GM12878 (cell line): ENCODE results near the gene KCNC1. TPM values are rescaled to one million over a fixed set of nuclear protein-coding genes. Genes with fewer than 3 reads are reported as not detected.

Experiments
- ATAC-seq: fragments of 200-7000 bp; cut with Tn5 transposase; 3 replicates; pipeline ENCODE4 v1.9.1; 2020; ENCODE audit warnings: mild to moderate bottlenecking, moderate library complexity
- BruUV-seq: library from RNA; stranded (reverse); fragments of 400-500 nt; replicated peaks from 2 replicates; lab custom pipeline; 2021; lab: Mats Ljungman, UMichigan
- CTCF ChIA-PET: fragments of 300-600 bp; sonication (Branson Sonifier 250); formaldehyde crosslinking; extraction: SDS; loops from one replicate; lab custom pipeline; 2021; ENCODE audit warnings: inconsistent platforms; lab: Yijun Ruan, JAX
- POLR2A ChIA-PET: fragments of 350-600 bp; formaldehyde crosslinking; extraction: SDS; loops from one replicate; lab custom pipeline; 2021; ENCODE audit warnings: inconsistent platforms; lab: Charles Lee
- RAD21 ChIA-PET: fragments of 300-600 bp; sonication (Branson Sonifier 250); formaldehyde crosslinking; loops from one replicate; lab custom pipeline; 2023; ENCODE audit warnings: antibody characterized with exemption; ENCODE audit not compliant: unreplicated experiment; lab: Charles Lee
- SMC1A ChIA-PET: fragments of 300-600 bp; sonication (Branson Sonifier 250); formaldehyde crosslinking; loops from one replicate; lab custom pipeline; 2023; ENCODE audit not compliant: unreplicated experiment, uncharacterized antibody; lab: Charles Lee
- DNase-seq: peaks from one replicate; pipeline ENCODE4 v3.0.0-alpha.2; 2011; ENCODE audit warnings: low read depth, low spot score
- FAIRE-seq: peaks from 3 replicates; lab custom pipeline; 2011; peaks lifted over from hg19 to GRCh38; lab: Jason Lieb, UNC
- H2AFZ ChIP-seq: 2 replicates; pipeline ENCODE4 v1.6.0; 2011; ENCODE audit warnings: low read depth, low read length, control low read depth; ENCODE audit not compliant: control insufficient read depth
- H3K27ac ChIP-seq: 2 replicates; pipeline ENCODE4 v1.5.1; 2011; ENCODE audit warnings: control low read depth; ENCODE audit not compliant: control insufficient read depth, insufficient read depth
- H3K27me3 ChIP-seq, 2 experiments: replicated peaks in 1 of 2; 2 replicates each; pipeline versions ENCODE4 v1.6.0 to v1.6.1; 2011; ENCODE audit warnings: low read length in 1 of 2; ENCODE audit not compliant: control insufficient read depth in 2 of 2, insufficient read depth in 2 of 2
- H3K36me3 ChIP-seq, 2 experiments: 2 replicates each; pipeline ENCODE4 v1.5.1; 2011; ENCODE audit warnings: low read length in 1 of 2; ENCODE audit not compliant: control insufficient read depth in 2 of 2, insufficient read depth in 2 of 2
- H3K4me1 ChIP-seq: 2 replicates; pipeline ENCODE4 v1.6.1; 2011; ENCODE audit warnings: mild to moderate bottlenecking, low read length, moderate library complexity, mixed read lengths; ENCODE audit not compliant: control insufficient read depth, insufficient read depth
- H3K4me2 ChIP-seq: 2 replicates; pipeline ENCODE4 v1.6.0; 2011; ENCODE audit warnings: control low read depth; ENCODE audit not compliant: control insufficient read depth, insufficient read depth
- H3K4me3 ChIP-seq: fragments of 200-600 bp; sonication (generic); 2 replicates; pipeline ENCODE4 v1.5.1; 2016
- H3K79me2 ChIP-seq: 2 replicates; pipeline ENCODE4 v1.6.0; 2011; ENCODE audit warnings: low read length; ENCODE audit not compliant: control insufficient read depth, insufficient read depth
- H3K9ac ChIP-seq: 2 replicates; pipeline ENCODE4 v1.8.0; 2011; ENCODE audit warnings: low read length, control low read depth, mixed read lengths; ENCODE audit not compliant: control insufficient read depth, insufficient read depth
- H3K9me3 ChIP-seq: replicated peaks from 3 replicates; pipeline ENCODE4 v1.5.1; 2011; ENCODE audit warnings: mild to moderate bottlenecking, low read length; ENCODE audit not compliant: control insufficient read depth, insufficient read depth
- H4K20me1 ChIP-seq: 2 replicates; pipeline ENCODE4 v1.6.0; 2011; ENCODE audit not compliant: control insufficient read depth, insufficient read depth
- ASH2L ChIP-seq: fragments of 300-600, 200-600 bp; sonication (generic); IDR thresholded peaks from 2 replicates; pipeline ENCODE4 v1.6.1; 2017; ENCODE audit warnings: low read depth, mild to moderate bottlenecking, borderline replicate concordance
- KDM1A ChIP-seq: fragments of 200-600 bp; sonication (generic); IDR thresholded peaks from 2 replicates; pipeline ENCODE4 v1.6.1; 2016; ENCODE audit warnings: borderline replicate concordance
- MYB ChIP-seq: fragments of 150-350 bp; IDR thresholded peaks from 2 replicates; pipeline ENCODE4 v1.6.1; 2014; ENCODE audit warnings: mild to moderate bottlenecking, low read depth, low read length, borderline replicate concordance
- NBN ChIP-seq: fragments of 450-650 bp; IDR thresholded peaks from 2 replicates; pipeline ENCODE4 v1.6.1; 2016
- NR2C1 ChIP-seq: fragments of 450-650 bp; IDR thresholded peaks from 2 replicates; pipeline ENCODE4 v1.6.1; 2017; ENCODE audit warnings: antibody characterized with exemption, mild to moderate bottlenecking, moderate library complexity
- STAT1 ChIP-seq: fragments of 450-650 bp; conservative IDR thresholded peaks from 2 replicates; pipeline ENCODE4 v1.6.1; 2014; ENCODE audit warnings: antibody characterized with exemption, mild to moderate bottlenecking
- STAT3 ChIP-seq: IDR thresholded peaks from 2 replicates; pipeline ENCODE4 v1.6.1; 2011; ENCODE audit warnings: low read depth, low read length, improper control_type of control experiment
- SUZ12 ChIP-seq: fragments of 200-600 bp; sonication (generic); IDR thresholded peaks from one replicate; pipeline ENCODE4 v1.6.1; 2018; ENCODE audit warnings: antibody characterized with exemption, mild to moderate bottlenecking; ENCODE audit not compliant: unreplicated experiment
- WGBS: methylation state at CpG from one replicate; pipeline ENCODE4 v1.1.6; 2016; ENCODE audit warnings: low lambda C conversion rate; ENCODE audit not compliant: insufficient replicate concordance, insufficient coverage; ENCODE audit errors: missing lambda C conversion rate; 5-methylcytosine and 5-hydroxymethylcytosine counted together
- in situ Hi-C: fragments of 300-500 bp; cut with MboI; formaldehyde crosslinking; loops from 9 replicates; pipeline ENCODE4 v1.14.3; 2018; ENCODE audit warnings: mixed read lengths
- intact Hi-C: fragments of 100-400 bp; cut with micrococcal nuclease; formaldehyde crosslinking; loops from one replicate; pipeline ENCODE4 v1.14.2; 2022; ENCODE audit not compliant: unreplicated experiment
- polyA plus RNA-seq, 11 experiments: library from polyadenylated mRNA; depleted of rRNA in 4 of 11; unstranded in 6 of 11; stranded (reverse) in 5 of 11; fragments of >200 nt; fragmentation: Nextera tagmentation in 4 of 11; fragmentation: Illumina TruSeq in 1 of 11; extraction: Ambion mirVana in 4 of 11; extraction: Trizol in 1 of 11; gene quantifications; 1 replicate in 1 of 11; 2 replicates in 10 of 11; pipeline versions ENCODE4 v1.2.1 to v1.2.3, GENCODE V29; 2011 to 2016; ENCODE audit warnings: inconsistent platforms in 2 of 11, missing spikeins in 2 of 11, low read depth in 1 of 11
- total RNA-seq, 4 experiments: library from RNA; depleted of rRNA in 3 of 4; stranded (reverse); fragments of >200 nt in 3 of 4; fragmentation: Illumina TruSeq in 1 of 4; extraction: Trizol in 1 of 4; gene quantifications; 2 replicates each; pipeline versions ENCODE4 v1.2.1 to v1.2.3, GENCODE V29; 2013 to 2021
- TF ChIP-seq, protein P1 (sequence below): fragments of 450-650 bp; IDR thresholded peaks from 2 replicates; pipeline ENCODE4 v1.6.1; 2017; ENCODE audit warnings: mild to moderate bottlenecking, moderate library complexity
- TF ChIP-seq, protein P2 (sequence below): fragments of 450-650 bp; IDR thresholded peaks from 2 replicates; pipeline ENCODE4 v1.6.1; 2017; ENCODE audit warnings: mild to moderate bottlenecking, moderate library complexity
- TF ChIP-seq, protein P3 (sequence below): fragments of 450-650 bp; formaldehyde crosslinking; IDR thresholded peaks from 2 replicates; pipeline ENCODE4 v1.5.0; 2022; ENCODE audit warnings: mild to moderate bottlenecking, missing genetic modification characterization

Gene KCNC1
- total and polyA plus RNA-seq, 10 of the 15 experiments (the other 5 are each of a cell fraction or from before 2014, with no cell fraction given) = 0.27 to 0.34 TPM; not detected in 8

DNA sequence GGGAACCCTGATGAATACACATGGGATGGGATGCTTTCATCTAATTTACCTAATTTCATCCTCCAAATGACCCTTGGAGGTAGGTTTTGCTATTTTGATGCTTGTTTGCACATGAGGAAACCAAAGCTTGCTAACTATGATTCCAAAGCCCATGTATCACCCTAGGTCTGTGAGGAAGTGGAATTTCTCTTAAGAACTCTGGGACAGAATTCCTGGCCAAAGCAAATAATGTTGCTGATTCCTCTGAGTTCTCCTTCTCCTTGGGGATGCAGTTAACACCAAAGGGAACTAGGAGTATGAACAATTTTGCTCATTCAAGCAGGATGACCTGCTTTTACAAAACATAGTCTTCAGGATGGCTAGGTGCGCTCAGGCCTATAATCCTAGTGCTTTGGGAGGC, 80.0 kb downstream of the KCNC1 start (continued):
- TF ChIP-seq, protein P1, sequence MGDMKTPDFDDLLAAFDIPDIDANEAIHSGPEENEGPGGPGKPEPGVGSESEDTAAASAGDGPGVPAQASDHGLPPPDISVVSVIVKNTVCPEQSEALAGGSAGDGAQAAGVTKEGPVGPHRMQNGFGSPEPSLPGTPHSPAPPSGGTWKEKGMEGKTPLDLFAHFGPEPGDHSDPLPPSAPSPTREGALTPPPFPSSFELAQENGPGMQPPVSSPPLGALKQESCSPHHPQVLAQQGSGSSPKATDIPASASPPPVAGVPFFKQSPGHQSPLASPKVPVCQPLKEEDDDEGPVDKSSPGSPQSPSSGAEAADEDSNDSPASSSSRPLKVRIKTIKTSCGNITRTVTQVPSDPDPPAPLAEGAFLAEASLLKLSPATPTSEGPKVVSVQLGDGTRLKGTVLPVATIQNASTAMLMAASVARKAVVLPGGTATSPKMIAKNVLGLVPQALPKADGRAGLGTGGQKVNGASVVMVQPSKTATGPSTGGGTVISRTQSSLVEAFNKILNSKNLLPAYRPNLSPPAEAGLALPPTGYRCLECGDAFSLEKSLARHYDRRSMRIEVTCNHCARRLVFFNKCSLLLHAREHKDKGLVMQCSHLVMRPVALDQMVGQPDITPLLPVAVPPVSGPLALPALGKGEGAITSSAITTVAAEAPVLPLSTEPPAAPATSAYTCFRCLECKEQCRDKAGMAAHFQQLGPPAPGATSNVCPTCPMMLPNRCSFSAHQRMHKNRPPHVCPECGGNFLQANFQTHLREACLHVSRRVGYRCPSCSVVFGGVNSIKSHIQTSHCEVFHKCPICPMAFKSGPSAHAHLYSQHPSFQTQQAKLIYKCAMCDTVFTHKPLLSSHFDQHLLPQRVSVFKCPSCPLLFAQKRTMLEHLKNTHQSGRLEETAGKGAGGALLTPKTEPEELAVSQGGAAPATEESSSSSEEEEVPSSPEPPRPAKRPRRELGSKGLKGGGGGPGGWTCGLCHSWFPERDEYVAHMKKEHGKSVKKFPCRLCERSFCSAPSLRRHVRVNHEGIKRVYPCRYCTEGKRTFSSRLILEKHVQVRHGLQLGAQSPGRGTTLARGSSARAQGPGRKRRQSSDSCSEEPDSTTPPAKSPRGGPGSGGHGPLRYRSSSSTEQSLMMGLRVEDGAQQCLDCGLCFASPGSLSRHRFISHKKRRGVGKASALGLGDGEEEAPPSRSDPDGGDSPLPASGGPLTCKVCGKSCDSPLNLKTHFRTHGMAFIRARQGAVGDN = no peak
- no peak for TF ChIP-seq STAT1
- TF ChIP-seq, all 136 proteins: peak for 0

DNA sequence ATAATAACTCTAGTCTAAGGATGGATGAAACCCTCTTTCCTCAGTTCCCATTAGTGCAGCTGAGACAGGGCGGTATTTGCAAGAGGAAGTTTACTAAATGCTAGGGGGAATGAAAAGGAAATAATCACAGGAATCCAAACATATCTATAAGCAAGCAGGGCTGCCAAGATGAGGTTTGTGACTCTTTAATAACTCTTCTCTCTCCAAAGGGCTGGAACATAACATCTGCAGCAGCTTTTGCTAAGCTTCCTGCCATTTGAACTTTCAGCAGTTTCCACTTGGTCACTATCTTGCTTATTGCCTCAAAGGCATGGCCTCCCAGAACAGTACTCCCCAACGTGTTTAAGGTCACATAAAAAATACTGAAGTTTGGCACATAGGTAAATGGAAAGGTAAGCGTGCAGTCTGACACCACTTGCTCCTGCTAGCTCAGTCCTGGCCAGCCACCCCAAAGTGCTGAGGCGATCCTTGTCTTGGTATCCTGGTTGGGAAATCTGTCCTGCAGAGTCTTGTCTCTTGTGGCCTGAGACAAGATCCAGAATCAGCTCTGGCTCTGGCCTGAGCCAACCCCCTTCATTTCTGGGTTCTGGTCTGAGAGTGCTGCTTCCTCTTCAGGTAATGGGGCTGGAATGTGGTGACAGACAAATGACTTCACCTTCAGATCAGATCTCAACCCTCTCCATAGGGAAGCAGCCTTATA, 81.8 kb downstream of the KCNC1 start:
- H3K27ac ChIP-seq = no peak overlapping the region
- H3K9ac ChIP-seq = no peak overlapping the region
- no peak overlapping the region for H3K4me2 ChIP-seq
- no TSS peak for BruUV-seq
- ChIA-PET RAD21 (no interaction called here), POLR2A (no interaction called here), SMC1A (no interaction called here), CTCF (no interaction called here)
- no peak overlapping the region for H2AFZ ChIP-seq
- H3K27me3 ChIP-seq = no peaks in the 10 kb centered on the region
- H3K36me3 ChIP-seq = no peaks in the 10 kb centered on the region
- no peaks in the 10 kb centered on the region for H4K20me1 ChIP-seq
- 68% methylated on average over 4 of the region's 4 CpGs for WGBS
- in situ Hi-C loops (no loop called here), intact Hi-C loops (no loop called here)
- ATAC-seq = no peak
- H3K4me1 ChIP-seq = no peaks in the 10 kb centered on the region
- no peaks in the 10 kb centered on the region for H3K79me2 ChIP-seq
- no peak overlapping the region for H3K4me3 ChIP-seq
- no peak for FAIRE-seq
- H3K9me3 ChIP-seq = no peaks in the 10 kb centered on the region
- no peak for DNase-seq
- no peak for TF ChIP-seq NBN
- TF ChIP-seq, protein P2, sequence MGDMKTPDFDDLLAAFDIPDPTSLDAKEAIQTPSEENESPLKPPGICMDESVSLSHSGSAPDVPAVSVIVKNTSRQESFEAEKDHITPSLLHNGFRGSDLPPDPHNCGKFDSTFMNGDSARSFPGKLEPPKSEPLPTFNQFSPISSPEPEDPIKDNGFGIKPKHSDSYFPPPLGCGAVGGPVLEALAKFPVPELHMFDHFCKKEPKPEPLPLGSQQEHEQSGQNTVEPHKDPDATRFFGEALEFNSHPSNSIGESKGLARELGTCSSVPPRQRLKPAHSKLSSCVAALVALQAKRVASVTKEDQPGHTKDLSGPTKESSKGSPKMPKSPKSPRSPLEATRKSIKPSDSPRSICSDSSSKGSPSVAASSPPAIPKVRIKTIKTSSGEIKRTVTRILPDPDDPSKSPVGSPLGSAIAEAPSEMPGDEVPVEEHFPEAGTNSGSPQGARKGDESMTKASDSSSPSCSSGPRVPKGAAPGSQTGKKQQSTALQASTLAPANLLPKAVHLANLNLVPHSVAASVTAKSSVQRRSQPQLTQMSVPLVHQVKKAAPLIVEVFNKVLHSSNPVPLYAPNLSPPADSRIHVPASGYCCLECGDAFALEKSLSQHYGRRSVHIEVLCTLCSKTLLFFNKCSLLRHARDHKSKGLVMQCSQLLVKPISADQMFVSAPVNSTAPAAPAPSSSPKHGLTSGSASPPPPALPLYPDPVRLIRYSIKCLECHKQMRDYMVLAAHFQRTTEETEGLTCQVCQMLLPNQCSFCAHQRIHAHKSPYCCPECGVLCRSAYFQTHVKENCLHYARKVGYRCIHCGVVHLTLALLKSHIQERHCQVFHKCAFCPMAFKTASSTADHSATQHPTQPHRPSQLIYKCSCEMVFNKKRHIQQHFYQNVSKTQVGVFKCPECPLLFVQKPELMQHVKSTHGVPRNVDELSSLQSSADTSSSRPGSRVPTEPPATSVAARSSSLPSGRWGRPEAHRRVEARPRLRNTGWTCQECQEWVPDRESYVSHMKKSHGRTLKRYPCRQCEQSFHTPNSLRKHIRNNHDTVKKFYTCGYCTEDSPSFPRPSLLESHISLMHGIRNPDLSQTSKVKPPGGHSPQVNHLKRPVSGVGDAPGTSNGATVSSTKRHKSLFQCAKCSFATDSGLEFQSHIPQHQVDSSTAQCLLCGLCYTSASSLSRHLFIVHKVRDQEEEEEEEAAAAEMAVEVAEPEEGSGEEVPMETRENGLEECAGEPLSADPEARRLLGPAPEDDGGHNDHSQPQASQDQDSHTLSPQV = no peak
- no peak for TF ChIP-seq STAT3
- no peak for TF ChIP-seq KDM1A
- no peak for TF ChIP-seq MYB
- TF ChIP-seq, protein P3, sequence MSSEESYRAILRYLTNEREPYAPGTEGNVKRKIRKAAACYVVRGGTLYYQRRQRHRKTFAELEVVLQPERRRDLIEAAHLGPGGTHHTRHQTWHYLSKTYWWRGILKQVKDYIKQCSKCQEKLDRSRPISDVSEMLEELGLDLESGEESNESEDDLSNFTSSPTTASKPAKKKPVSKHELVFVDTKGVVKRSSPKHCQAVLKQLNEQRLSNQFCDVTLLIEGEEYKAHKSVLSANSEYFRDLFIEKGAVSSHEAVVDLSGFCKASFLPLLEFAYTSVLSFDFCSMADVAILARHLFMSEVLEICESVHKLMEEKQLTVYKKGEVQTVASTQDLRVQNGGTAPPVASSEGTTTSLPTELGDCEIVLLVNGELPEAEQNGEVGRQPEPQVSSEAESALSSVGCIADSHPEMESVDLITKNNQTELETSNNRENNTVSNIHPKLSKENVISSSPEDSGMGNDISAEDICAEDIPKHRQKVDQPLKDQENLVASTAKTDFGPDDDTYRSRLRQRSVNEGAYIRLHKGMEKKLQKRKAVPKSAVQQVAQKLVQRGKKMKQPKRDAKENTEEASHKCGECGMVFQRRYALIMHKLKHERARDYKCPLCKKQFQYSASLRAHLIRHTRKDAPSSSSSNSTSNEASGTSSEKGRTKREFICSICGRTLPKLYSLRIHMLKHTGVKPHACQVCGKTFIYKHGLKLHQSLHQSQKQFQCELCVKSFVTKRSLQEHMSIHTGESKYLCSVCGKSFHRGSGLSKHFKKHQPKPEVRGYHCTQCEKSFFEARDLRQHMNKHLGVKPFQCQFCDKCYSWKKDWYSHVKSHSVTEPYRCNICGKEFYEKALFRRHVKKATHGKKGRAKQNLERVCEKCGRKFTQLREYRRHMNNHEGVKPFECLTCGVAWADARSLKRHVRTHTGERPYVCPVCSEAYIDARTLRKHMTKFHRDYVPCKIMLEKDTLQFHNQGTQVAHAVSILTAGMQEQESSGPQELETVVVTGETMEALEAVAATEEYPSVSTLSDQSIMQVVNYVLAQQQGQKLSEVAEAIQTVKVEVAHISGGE = no peak
- TF ChIP-seq NR2C1 = no peak
- TF ChIP-seq SUZ12 = no peak
- TF ChIP-seq ASH2L = no peak
